ENCODE data around the gene B9D1.

B9D1 gene, protein sequence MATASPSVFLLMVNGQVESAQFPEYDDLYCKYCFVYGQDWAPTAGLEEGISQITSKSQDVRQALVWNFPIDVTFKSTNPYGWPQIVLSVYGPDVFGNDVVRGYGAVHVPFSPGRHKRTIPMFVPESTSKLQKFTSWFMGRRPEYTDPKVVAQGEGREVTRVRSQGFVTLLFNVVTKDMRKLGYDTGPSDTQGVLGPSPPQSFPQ

DNA sequence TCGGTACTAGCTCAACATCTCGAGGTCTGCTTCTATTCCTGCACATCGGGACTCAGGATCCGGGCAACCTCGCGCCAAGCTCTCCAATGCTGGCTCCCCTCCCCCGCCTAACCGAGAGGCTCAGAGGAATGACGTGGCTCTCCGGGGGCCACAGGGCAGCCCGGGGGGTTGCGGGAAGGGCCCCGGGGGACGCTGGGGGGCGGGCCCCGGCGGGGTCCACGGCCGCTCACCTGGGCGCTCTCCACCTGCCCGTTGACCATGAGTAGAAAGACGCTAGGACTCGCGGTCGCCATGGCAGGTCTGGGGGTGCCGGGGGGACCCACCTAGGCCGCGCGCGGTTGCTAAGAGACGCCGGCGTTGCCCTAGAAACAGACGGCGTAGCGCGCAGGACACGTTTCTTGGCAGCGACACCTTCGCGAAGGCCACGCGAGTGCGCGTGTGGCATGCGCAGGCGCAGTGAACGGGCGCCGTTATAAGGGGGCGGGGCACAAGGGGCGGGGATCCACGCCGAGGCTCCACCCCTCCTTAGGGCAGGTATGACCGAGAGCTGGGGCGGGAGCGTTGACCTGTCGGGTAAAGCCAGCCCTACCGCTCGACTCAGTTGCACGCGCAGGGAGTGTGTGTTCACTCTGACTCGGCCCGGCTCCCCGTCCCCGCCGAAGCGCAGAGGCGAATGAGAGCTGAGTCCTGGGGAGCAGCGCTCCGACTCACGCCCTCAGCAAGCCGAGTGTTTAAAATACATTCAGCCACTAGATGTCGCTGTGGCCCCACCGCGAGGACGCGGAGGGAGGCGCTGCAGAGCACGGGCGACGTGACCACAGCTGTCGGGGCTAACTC is at the start of gene B9D1:
B9D1 (minus strand) TSS at position 447 of the 837 bp plus-strand sequence; CDS start at position 293, 154 bp downstream.
- peak; percentile 83 to 88 for DNase-seq (ENCODE audit: low read depth in 2 of 2)

DNA sequence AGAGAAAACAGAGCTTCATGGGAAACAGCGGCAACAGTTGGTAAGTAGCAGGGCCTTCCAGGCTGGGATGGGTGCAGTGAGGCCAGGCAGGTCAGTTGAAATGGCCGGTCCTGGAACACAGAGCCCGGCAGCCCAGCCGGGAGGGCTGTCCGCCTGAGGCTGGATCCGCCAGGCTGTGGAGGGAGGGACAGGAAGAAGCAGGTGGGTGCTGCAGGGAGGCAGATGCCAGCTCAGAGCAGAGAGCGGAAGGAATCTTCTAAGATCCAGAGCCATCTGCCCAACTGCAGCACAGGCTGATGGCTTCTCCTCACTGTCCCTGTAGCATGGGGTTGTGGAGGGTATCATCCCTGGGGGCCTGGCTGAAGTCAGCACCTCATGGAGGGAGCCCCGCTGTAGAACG is 49.1 kb upstream of the B9D1 start:
- no peak for DNase-seq (ENCODE audit: low read depth in 2 of 2)

DNA sequence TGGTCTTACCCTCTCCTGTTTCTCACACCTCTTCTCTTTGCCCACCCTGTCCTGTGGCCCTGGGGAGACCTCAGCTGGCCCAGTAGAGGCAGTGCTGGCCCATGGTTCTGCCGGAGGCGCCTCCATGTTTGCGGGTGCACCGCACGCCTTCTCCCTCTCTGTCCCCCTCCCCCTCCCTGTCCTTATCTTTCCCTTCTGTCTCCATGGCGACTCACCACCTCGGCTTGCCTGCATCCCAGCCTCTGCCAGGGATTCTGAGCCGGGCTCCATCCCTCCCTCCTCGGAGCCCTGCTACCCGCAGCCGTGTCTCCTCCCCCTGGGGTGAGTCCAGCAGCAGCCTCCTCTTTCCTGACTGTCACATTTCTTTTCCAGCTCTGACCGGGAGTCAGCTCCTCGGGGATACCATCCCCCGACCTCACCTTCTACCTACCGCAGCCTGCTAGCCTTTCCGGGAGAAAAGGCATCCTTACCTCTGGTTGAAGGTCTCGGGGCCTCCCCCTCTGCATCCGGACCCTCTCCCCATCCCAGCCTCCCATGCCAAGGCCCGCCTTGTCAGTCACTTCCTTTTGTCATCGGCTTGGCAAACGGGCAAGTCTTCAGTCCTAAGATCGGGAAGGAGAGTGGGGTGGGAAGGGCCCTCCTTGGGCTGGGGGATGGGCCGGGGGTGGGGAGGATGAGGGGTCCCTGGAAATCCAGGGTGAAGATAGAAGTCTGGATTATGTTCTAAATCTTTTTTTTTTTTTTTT is 48.5 kb upstream of the B9D1 start, which contains the start of gene RNF112:
RNF112 (plus strand) TSS at position 358 of the 746 bp plus-strand sequence; CDS start at position 535, 177 bp downstream.
- no peak for DNase-seq (ENCODE audit: low read depth in 2 of 2)

DNA sequence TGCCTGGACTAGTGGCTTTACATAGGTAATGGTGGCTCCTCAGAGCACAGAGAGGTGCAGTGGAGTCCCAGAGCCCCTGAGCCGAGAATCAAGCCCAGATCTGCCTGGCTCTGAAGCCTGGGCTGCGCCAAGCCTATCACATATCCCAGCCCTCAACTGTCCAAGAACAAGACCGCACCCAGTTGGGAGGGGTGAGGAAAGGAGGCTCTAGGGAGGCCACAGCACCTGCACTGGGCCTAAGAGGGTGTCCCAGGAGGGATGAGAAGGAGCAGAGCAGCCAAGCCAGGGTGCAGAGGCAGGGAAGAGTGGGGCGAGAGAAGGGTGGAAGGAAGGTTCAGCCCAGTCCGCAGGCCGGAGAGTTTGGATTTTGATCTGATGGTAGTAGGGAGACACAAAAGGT is 47.6 kb upstream of the B9D1 start:
- no peak for DNase-seq (ENCODE audit: low read depth in 2 of 2)

DNA sequence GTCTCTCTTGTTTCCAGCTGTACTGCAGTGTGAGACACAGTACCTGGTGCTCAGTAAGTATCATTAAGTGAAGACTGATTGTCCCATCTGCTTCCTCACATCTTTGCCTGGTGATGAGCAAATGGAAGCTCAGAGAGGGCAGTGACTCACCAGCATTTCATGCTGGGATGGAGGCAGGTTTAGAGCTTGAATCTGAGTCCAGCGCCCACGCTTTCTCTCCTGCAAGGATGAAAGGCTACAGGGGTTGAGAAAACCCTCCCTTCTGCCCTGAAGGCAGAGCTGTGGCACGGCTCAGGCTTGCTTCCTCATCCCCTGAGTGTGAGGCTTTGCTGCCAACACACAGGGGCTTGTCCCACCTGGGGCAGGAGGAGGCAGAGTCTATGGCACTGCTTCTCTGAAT is 47.0 kb upstream of the B9D1 start:
- DNase-seq (ENCODE audit: low read depth in 2 of 2), result no peak

DNA sequence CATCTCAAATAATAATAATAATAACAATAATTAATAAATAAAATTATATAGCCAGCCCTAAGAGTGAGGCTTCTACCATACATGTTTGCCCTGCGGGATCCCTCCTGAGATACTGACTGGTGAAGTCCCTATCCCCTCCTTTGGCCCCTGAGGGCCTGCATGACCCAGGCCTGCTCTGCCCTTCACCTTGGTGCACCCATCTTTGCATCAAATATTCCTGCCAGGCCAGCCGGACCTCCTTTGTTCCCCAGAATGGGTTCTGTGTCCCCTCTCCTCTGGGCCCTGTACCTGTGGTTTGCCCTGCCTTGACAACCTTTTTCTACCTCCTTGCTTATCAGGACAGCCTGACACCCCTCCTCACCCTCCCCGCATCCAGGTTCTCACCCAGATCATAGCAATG is 46.5 kb upstream of the B9D1 start:
- DNase-seq (ENCODE audit: low read depth in 2 of 2), result no peak

DNA sequence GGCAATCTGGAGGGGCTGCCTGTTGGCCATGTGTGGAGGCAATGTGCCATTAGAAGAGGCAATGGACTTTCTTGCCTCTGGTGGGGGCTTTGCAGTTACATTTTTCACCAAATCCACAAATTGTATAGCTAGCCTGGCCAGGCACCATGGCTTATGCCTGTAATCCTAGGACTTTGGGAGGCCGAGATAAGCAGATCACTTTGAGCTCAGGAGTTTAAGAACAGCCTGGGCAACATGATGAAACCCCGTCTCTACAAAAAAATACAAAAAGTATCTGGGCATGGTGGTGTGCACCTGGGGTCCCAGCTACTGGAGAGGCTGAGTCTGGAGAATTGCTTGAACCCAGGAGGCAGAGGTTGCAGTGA is 45.8 kb upstream of the B9D1 start:
- no peak for DNase-seq (ENCODE audit: low read depth in 2 of 2)

DNA sequence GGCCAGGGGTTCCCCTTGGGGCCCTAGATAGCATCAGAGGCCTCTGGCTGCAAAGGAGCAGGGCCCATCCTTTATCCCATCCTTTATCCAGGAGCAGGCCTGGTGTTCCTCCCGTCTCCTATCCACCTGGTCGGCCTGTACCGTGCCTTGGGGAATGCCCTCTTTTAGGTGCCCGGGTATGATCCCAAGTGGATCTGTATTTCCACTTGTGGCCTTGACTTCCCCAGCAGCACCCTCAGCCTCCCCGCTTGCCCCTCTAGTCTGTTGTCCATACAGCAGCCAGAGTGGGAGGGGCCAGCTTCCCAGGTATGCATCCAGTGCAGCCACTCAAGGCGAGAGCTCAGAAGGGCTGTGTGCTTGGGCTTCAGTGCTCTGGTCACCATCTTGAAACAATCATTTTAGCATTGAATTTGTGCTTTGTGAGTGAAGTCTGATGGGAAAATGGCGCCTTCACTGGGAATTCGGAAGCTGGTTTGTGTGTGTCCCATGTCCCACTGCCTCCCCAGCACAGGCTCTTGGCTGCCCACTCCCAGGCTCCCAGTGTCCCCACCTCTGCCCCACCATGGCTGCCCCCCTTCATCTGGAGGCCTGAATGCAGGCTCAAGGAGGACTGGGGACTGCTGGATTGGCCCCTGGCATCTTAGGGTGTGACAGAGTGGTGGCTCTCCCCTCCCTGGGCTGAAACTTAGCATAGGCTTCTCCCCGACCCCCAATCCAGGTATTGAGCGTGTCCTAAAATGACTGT is 45.2 kb upstream of the B9D1 start:
- no peak for DNase-seq (ENCODE audit: low read depth in 2 of 2)

DNA sequence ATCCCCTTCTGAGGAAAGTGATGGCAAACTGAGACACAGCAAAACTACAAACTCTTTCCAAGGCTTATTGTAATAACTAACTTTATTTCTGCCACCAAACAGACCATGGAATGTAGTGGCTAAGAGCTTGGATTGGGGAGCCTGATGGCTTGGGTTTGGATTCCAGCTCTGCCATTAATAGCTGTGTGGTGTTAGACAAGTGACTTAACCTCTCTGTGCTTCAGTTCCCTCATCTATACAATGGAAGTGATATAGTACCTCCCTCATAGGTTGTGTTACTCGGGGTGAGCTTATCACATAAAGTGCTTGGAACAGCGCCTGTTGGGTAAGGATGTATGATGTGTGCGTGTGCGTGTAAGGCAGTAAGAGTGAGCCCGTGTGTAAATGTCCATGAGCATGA is 42.6 kb upstream of the B9D1 start:
- no peak for DNase-seq (ENCODE audit: low read depth in 2 of 2)

DNA sequence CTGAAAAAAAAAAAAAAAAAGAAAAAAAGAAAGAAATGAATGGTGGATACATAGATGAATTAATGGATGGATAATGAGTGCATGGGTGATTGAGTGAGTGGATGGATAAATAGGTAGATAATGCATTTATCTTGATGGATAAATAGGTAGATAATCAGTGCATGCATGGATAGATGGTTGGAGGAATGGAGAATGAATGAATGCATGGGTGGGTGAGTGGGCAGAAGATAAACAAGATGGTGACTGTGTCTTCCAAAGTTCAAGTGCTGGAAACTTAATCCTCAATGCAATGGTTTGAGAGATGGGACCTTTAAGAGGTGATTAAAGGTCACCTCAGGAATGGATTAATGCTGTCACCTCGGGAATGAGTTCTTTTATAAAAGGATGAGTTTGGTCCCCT is 41.7 kb upstream of the B9D1 start:
- no peak for DNase-seq (ENCODE audit: low read depth in 2 of 2)

DNA sequence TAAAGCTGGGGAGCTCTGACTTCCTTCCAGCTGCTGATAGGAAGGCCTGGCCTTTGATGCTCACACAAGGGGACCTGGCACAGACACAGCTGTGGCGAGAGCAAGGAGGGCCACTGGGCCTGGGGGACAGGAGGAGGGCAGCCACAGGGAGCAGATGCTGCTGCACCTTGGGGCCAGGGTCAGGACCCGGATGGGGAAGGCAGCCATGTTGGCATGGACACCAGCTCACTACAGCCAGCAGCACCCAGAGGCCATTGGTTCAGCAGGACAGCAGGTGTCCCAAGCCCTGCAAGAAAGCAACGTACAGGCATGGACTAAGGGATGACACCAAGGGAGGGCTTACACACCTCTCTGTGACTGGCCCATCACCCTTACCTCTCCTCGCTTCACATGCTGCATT is 40.5 kb upstream of the B9D1 start:
- no peak for DNase-seq (ENCODE audit: low read depth in 2 of 2)

DNA sequence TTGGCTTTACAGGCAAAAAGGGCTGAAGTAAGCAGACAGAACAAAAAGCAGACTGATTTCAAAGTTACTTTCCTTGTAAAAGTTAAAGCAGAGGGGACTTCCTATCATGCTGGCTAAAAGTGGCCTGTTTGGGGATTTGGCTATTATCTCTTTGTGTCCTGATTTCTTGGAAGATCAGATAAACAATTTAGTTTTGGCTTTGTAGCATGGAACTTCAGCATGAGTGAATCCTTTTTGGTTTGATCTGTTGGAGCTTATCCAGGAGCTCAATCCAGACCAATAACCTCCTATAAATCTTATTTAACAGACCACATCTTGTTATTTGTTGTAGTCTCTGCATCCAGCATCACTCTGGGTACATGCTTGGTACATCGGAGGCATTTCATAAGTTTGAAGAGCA is 39.6 kb upstream of the B9D1 start:
- DNase-seq (ENCODE audit: low read depth in 2 of 2), result no peak

DNA sequence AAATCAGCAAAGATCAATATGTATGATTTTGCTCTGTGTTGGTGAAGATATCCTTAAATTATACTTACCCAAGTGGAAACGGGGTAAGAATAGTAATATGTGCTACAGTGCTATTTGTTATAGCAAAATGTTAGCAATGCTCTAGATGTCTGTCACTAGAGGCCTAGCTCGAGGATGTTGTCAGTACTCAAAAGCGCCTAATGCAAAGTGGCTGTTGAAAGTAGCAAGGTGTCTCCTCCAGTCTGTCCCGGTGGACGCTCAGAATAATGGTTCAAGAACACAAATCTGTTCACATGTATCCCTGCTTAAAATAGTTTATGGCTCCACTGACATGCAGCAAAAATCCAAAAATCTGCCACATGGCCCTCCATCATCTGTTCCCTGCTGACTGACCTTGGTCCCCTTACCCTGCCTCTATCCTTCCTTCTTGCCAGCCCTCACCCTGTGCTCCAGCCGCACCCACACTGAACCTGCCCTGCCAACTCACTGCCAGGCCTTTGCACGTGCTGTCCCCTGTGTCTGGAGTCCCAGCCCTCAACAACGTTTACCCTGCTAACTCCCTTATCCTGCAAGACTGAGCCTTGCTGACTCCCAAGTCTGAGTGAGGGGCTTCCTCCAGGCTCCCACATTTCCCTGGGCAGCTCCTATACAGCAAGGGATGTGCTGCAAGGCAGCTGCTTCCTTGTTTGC is 38.9 kb upstream of the B9D1 start:
- no peak for DNase-seq (ENCODE audit: low read depth in 2 of 2)

DNA sequence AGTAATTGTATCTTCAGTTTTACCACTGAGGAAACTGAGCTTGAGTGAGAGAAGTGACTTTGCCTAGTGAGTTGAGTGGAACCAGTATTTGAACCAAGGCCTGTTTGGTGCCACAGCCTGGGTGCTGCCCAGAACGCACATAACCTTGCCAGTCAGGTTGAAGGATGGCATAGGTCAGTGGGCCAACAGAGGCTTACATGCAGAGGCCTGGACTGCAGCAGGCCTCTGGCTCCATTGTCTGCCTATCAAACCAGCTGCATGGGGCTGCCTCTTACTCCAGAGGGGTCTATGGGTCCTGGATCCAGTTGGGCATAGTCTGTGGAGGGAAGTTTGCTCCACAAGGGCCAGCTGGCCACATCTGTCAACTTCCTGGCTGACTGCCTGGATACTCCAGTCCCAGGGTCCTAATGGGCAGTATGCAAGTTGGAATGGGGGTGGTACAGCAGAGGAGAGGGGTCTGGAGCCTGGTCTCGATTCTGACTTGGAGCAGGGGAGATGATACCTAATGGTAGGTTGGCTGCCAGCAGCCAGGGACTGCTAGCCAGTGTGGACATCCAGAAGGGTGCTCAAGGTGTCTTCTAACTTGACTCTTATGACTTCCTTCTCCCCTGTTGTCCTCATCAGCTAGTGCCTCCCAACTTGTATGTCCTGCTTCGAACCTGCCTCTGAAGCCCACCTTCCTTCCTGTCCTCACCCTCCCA is 37.4 kb upstream of the B9D1 start:
- no peak for DNase-seq (ENCODE audit: low read depth in 2 of 2)

DNA sequence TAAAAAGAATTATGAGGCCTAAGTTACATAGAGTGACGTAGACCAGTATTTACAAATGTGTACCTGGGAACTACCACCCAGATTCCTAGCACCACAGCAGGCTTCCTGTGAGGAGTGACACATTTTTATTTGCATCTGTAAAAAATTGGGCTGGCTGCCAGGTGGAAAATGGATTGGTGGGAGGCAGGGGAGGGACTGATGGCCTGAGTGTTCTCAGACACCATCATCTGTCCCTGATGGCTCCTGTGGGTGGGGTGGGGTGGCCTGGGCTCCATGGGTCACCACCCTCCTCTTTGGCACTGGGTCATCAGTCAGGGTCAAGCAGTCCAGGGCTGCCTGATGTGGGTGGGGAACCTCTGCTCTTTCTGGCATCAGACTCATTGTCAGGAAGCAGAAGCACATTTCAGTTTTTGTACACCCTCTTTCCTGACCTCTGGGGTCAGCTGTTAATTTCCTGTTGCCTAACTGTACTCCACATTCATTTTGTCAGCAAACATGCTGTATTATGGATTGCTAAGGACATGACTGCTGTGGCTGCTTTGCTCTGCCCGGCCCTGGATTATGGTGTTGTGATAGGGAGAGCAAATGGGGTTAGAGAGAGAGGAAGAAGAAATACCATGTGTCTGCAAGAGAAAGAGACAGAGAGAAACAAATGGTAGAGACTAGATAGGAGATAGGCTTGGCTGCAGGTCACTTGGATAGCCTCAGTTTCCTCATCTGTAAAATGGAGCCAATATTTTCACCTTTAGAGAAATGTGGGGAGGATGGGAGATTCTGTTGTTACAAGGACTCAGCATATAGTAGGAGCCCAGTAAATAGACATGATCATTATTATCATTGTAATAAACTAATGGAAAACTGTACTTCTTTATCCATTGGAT is 36.0 kb upstream of the B9D1 start:
- DNase-seq (ENCODE audit: low read depth in 2 of 2), result no peak

DNA sequence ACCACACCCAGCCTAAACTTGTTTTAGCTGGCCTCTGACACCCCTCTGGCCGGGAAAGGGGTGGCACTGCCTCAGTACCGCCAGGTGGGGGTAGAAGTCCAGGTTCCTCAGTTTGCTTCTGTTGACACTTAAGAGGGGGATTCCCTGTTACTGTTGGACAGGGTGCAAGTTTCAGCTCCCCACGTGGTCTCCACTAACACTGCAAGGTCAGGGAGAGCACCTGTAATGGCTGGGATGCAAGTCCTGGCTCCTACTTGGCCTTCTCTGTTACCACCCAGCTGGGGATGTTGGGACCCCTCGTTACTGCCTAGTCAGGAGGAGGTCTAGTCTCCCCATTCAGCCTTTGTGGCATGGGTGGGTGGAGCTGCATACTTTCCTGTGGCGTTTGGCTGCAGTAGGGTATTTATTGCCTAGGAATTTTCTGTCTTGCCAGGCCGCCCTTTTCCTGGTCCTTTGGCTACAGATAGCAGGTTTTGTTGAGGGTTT is 35.1 kb upstream of the B9D1 start:
- no peak for DNase-seq (ENCODE audit: low read depth in 2 of 2)

DNA sequence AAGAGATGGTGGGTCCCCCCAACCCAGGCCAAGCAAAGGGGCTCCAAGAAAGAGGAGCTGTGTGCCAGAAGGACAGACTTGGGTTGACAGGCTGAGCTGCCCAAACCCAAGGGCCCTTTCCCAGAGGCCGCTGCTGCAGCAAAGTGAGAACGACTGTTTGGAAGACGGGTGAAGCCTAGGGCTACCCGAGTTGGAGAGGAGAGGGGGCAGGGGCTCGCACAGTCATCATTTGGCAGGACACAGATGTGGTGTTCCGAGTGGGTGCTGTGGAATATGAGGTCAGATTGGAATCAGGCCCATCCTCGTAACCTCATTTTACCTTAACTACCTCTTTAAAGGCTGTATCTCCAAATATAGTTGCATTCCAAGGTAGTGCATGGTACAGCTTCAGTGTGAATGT is 29.8 kb upstream of the B9D1 start:
- DNase-seq (ENCODE audit: low read depth in 2 of 2), result no peak

DNA sequence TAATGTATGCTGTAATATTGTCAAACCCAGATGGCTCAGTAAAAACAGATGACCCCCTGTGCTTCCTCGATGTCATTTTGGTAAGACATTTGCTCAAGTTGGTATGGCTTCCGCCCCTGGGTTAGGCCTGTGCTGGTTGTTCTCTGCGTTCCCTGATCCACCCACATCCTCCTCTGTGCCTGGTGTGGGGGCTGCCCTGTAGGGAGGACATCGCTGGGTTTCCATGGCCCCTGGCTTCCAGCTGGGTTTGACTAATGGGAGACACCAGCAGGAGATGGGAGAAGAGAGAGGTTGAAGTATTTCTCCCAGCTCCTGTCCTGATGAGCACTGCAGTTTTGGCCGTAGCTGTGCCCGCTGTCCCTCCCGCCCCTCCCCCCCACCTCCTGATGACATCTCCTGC is 28.9 kb upstream of the B9D1 start:
- DNase-seq (ENCODE audit: low read depth in 2 of 2), result no peak

DNA sequence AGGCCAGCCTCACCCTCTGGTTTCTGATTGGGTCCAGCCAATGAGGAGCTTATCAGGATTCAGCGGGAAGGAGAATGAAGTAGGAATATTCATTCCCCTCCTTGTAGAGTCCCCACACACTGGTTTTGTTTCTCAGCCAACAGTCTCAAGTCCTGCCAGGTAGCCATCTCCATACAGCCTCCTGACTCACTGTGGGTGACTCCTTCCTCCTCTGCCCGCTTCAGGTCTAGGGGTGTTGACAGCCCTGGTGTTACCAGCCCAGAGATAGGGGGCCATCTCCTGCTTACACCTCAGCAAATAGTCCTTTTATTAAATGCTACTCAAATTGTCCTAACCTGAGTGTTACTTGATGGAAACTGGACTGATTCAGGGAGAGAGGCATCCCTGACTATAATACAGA is 28.4 kb upstream of the B9D1 start:
- no peak for DNase-seq (ENCODE audit: low read depth in 2 of 2)
